ENCODE measurements around the gene LSR. TPM values are rescaled to one million over a fixed set of nuclear protein-coding genes. Genes with fewer than 3 reads are reported as not detected.

LSR gene
- total and polyA plus RNA-seq, 2 experiments from 2014 or later, result 116 to 212 TPM

DNA sequence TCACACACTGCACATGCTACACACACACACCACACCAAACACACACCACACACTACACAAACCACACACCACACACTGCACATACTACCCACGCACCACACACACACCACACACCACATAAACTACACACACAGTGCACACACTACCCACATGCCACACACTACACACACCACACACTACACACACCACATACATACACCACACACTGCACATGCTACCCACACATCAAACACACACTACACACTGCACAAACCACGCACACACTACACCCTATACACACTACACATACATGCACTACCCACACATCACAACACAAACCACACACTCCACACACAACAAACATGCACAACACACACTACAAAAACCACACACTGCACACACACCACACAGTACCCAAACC, 49.1 kb downstream of the LSR start:
- Mint-ChIP-seq H3K36me3 (ENCODE audit: low read depth) (no peaks in the 10 kb centered on the region), H3K27ac (no peak overlapping the region), H3K27me3 (ENCODE audit: insufficient read depth, low read depth, poor library complexity) (peaks cover 2% of the 10 kb centered on the region), H3K9me3 (no peaks in the 10 kb centered on the region), H3K4me1 (peaks cover 11% of the 10 kb centered on the region), H3K4me3 (no peak overlapping the region)
- no peaks in the 10 kb centered on the region for H3K9me2 ChIP-seq (ENCODE audit: insufficient read depth)
- peaks cover 25% of the 10 kb centered on the region for H3K4me1 ChIP-seq (ENCODE audit: insufficient read depth)
- TF ChIP-seq NANOG (IDR thresholded peaks at IDR 0.05; ENCODE audit: borderline replicate concordance) (no peak), ZNF462 (CRISPR knock-in tag; IDR thresholded peaks at IDR 0.05) (no peak), ETS1 (IDR thresholded peaks at IDR 0.05) (no peak), POLR2AphosphoS5 (IDR thresholded peaks at IDR 0.05; ENCODE audit: low read depth) (no peak), ZNF331 (CRISPR knock-in tag; IDR thresholded peaks at IDR 0.05; ENCODE audit: low read depth) (no peak)
- no peaks in the 10 kb centered on the region for H3K79me2 ChIP-seq (replicated peaks; ENCODE audit: insufficient read depth)
- peaks cover 13% of the 10 kb centered on the region for H3F3A ChIP-seq (replicated peaks; ENCODE audit: low read depth)
- H4K20me1 ChIP-seq (replicated peaks; ENCODE audit: insufficient read depth), result no peaks in the 10 kb centered on the region
- H3K36me3 ChIP-seq (ENCODE audit: insufficient read depth), result no peaks in the 10 kb centered on the region
- ATAC-seq, result no peak
- no peak for DNase-seq (ENCODE audit: low spot score)
- no peak overlapping the region for H3K4me3 ChIP-seq
- no peaks in the 10 kb centered on the region for H3K27me3 ChIP-seq (ENCODE audit: insufficient read depth)
- no peak overlapping the region for H3K27ac ChIP-seq (ENCODE audit: low read depth)
- no peak overlapping the region for H2AFZ ChIP-seq
- H3K4me2 ChIP-seq, result no peak overlapping the region

- Mint-ChIP-seq H3K36me3 (ENCODE audit: low read depth) (no peaks in the 10 kb centered on the region), H3K4me1 (peaks cover 9% of the 10 kb centered on the region), H3K9me3 (no peaks in the 10 kb centered on the region), H3K4me3 (no peak overlapping the region), H3K27ac (no peak overlapping the region), H3K27me3 (ENCODE audit: insufficient read depth, low read depth, poor library complexity) (peaks cover under 1% of the 10 kb centered on the region)
- no peaks in the 10 kb centered on the region for H4K20me1 ChIP-seq (replicated peaks; ENCODE audit: insufficient read depth)
- H3F3A ChIP-seq (replicated peaks; ENCODE audit: low read depth), result peaks cover 13% of the 10 kb centered on the region
- H3K9me2 ChIP-seq (ENCODE audit: insufficient read depth), result no peaks in the 10 kb centered on the region
- no peak overlapping the region for H2AFZ ChIP-seq
- no peak overlapping the region for H3K4me2 ChIP-seq
- H3K79me2 ChIP-seq (replicated peaks; ENCODE audit: insufficient read depth), result no peaks in the 10 kb centered on the region
- DNase-seq (ENCODE audit: low spot score), result no peak
- no peak for ATAC-seq
- no peak overlapping the region for H3K4me3 ChIP-seq
- no peaks in the 10 kb centered on the region for H3K36me3 ChIP-seq (ENCODE audit: insufficient read depth)
- no peak overlapping the region for H3K27ac ChIP-seq (ENCODE audit: low read depth)
- H3K4me1 ChIP-seq (ENCODE audit: insufficient read depth), result peaks cover 25% of the 10 kb centered on the region
- H3K27me3 ChIP-seq (ENCODE audit: insufficient read depth), result no peaks in the 10 kb centered on the region
- no peak for TF ChIP-seq STAT1 (IDR thresholded peaks at IDR 0.05; ENCODE audit: unreplicated experiment)
- no peak for TF ChIP-seq ZNF462 (CRISPR knock-in tag; IDR thresholded peaks at IDR 0.05)
These were observed 49.8 kb downstream of the LSR start for GRCh38 chr19:35298561-35298972.
